ENCODE measurements around the gene ANO5.

The ANO5 gene, protein sequence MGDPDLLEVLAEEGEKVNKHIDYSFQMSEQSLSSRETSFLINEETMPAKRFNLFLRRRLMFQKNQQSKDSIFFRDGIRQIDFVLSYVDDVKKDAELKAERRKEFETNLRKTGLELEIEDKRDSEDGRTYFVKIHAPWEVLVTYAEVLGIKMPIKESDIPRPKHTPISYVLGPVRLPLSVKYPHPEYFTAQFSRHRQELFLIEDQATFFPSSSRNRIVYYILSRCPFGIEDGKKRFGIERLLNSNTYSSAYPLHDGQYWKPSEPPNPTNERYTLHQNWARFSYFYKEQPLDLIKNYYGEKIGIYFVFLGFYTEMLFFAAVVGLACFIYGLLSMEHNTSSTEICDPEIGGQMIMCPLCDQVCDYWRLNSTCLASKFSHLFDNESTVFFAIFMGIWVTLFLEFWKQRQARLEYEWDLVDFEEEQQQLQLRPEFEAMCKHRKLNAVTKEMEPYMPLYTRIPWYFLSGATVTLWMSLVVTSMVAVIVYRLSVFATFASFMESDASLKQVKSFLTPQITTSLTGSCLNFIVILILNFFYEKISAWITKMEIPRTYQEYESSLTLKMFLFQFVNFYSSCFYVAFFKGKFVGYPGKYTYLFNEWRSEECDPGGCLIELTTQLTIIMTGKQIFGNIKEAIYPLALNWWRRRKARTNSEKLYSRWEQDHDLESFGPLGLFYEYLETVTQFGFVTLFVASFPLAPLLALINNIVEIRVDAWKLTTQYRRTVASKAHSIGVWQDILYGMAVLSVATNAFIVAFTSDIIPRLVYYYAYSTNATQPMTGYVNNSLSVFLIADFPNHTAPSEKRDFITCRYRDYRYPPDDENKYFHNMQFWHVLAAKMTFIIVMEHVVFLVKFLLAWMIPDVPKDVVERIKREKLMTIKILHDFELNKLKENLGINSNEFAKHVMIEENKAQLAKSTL

DNA sequence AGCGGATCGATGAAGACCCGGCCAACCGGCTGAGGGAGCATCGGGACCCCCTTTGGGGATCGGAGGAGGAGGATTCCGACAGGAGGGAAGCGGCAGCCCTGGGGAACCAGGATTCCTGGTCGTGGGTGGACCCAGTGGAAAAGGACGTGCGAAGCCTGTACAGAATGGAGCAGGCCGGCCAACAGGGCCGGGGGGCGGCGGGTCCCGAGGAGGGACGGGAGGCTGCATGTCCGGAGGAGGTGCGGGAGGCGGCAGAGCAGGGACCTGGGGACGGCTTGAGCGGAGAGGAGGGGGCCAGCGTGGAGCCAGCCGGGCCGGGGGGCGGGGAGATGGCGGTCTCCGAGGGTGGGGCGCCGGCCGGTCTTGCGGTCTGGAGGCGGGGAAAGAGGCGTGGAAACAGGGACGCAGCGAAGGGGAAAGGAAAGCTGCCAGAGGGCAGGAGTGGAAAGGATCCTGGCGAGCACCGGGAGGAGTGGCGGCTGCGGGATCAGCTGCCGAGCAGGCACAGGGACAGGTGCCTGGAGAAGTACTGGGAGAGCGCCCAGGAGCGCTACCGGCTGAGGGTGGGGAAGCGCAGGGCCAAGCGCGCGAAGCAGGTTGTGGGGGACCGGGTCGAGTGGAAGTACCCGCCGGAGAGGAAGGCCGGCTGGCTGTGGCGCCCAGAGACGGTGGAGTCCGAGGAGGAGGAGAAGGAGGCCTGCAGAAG lies at the start of gene ANO5:
Gene ANO5 (plus strand): TSS at position 444 of the 706 bp plus-strand sequence. CDS start 408 bp downstream, outside the sequence.
- peak; percentile 75 for DNase-seq (ENCODE audit: low spot score)

DNA sequence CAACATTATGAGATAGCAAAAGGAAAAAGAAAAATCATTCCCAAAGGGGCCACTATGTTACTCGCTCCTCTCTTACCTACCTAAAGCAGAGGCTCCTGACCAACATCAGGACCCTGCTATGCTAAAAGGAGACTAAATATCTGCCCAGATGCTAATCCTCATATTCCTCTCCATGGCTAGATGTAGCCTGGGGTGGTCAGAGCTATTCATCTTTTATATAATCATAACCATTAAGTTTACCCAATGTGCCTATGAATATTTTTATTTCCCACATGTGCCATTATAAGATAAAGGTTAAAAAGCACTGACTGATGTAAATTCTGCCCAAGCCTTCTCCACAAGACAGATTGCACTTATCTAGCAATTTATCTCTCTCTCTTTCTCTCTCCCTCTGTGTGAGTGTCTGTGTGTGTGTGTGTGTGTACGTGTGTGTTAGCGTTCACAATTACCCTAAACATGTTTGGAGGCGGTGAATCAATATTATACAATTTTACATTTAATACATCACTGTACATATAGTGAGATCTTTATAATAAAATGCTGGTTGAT lies 41.2 kb upstream of the ANO5 start:
- no peak for DNase-seq (ENCODE audit: low spot score)

DNA sequence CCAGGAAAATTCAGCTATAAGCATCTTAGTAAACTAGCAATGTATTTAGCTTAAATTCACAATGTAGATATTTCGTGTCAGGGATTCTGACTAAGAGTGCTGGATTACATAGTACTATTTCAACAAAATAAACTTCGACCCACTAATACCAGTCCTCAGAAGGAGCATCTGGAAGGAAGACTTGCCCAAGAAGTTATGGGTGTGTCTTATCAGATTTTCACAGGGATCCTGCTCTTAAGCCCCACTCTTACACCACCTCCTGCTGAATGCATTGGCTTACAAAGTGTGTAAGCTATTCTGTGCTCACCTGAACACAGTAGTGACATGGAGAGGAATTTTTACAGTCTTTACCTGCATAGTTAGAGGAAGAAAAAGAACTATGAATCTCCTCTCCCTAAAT lies 35.4 kb upstream of the ANO5 start:
- DNase-seq (ENCODE audit: low spot score), result no peak

DNA sequence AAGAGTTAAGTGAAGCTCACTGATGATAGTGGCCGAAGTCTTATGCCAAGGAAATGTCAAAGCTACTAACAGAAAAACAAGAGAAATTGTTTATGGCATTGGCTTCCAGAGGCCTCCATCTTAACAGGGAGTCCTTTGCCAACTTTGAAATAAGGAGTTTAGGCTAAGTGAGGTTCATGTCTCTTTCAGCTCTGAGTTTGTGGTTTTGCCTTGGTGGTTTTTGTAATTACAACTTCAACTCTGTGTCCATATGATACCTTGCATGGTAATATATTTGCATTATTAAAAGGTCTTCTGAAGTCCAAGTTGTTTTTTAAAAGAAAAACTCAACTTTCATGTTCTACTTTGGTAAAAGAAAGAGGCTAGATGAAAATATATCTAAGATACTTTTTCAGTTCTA lies 31.4 kb upstream of the ANO5 start:
- no peak for DNase-seq (ENCODE audit: low spot score)

DNA sequence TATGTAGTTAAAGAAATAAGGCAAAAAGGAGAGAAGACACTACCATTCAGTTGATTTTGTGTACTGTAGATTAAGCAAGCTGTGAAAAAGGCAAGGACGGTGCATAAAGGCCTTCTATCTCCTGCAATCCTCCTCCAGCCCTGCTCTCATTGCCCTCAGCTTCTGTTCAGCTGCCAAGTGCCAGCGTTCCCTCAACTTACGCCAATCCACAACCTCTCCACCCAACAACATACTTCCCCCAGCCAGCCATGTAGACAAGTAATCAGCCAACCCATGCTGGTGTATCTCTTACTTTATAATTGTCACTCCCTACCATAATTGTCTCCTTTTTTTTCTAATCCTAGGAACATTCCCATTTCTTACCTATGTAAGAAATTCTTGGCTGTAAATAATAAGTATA lies 30.1 kb upstream of the ANO5 start:
- no peak for DNase-seq (ENCODE audit: low spot score)

DNA sequence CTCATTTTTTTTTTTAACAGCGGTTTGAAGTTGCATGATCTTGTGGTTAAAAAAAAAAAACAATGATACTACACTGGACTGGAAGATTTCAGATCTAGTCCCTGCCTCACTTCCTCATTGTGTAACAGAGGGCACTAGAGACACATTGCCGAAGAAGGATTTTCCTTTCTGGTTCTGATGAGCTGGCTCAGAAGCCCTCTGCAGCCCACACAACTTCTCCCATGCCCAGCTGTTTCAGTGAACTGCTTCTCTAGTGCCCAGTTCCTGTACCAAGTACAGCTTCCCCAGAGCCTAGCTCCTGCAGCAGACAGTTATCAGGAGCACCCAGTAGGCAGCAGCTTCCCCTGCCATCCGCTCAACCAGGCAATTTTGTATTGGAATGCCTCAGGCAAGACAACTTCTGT lies 29.5 kb upstream of the ANO5 start:
- no peak for DNase-seq (ENCODE audit: low spot score)

DNA sequence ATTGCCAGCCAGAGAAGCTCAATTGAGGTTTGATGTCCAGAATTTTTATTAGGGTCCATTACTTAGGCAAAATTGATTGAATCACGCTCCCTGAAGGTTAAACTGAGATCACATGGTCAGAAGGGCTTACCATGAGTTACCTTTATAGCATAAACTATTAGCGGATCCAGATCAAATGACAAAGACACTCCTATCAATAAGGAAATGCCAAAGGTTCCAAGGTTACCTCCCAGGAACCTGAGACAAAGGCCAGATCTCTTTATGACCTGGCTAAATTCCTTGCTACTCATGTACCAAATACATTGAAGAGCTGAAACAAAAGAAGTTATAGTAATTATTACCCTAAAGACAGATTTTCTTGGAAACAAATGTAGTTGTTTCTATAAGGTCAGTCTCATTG lies 27.8 kb upstream of the ANO5 start:
- no peak for DNase-seq (ENCODE audit: low spot score)

DNA sequence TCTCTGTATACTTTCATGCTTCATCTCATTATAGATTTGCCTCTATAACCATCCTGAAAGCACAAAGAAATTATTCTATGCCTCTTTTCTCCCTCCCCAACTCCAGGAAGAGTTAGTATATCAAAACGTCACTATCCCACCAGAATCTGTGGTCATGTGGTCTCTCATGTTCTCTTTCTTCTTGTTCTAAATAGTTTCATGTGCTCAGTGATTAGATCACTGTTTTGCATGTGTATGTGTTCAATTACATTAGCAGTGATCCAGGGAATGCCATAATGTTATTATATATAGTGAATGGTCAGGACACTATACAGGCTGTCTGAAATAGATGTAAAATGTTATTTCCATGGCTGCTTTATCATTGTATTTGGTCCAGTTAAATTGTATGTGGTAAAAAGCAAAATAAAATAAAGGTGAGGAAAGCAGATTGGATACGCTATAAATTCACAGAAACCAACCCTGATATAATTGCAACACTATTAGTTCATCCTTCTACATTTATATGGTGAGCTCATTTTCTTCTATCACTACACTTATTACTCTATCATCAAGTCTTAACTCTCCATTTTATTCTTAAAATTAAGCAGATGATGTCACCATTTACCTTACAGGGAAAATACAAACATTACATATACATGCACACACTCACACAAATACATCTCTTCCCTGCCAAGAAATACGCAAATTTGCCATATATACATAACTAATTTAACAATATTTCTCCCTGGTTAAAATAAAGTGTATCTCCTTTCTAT lies 26.9 kb upstream of the ANO5 start:
- no peak for DNase-seq (ENCODE audit: low spot score)

DNA sequence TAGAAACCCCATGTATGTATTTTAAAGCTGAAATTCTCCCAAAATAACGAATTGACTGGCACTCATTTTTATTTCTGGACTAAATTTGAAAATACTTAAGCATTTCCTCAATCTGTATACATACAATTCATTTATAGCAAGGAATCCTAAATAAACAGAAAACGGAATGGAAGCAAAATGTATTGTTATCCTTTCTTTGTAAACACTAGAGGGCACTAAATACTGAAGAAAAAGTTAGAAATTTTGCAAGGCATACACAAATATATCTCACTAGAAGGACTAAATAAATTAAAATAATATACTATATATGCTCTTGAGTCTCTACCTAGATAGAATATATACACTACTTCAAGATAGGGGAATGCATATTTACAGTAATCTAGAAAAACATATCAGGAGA lies 23.1 kb upstream of the ANO5 start:
- no peak for DNase-seq (ENCODE audit: low spot score)

DNA sequence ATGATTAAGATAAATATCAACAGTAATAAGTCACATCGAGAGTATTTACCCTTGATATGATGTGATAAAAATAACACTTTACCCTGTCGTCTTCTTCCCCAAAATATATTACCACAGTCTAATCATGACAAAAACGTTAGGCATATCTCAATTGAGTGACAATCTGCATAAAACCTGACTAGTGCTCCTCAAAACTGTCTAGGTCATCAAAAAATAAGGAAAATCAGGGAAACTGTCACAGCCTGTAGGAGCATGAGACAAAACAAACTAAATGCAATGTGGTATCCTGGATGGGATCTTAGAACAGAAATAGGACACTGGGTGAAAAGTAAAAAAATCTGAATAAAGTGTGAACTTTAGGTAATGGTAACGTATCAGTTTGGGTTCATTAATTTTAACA lies 19.4 kb upstream of the ANO5 start:
- DNase-seq (ENCODE audit: low spot score), result no peak

DNA sequence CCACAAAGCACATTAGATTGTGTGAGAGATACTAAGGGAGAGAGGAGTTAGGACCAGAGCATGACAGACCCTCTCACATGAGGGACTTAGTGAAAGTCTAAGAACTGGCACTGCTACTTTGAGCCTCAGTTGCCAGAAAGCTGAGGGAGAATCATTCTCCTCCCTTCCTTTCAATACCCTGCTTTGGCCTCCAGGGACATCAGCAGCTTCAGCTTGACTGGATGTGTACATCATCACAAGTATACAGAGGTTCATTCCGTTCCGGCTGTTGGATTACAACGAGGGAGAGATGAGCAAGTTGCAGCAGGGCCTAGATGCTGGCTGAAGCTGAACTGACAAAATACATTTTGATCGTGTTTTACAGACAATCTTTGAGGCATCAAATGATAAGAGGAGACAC lies 15.7 kb upstream of the ANO5 start:
- DNase-seq (ENCODE audit: low spot score), result no peak

DNA sequence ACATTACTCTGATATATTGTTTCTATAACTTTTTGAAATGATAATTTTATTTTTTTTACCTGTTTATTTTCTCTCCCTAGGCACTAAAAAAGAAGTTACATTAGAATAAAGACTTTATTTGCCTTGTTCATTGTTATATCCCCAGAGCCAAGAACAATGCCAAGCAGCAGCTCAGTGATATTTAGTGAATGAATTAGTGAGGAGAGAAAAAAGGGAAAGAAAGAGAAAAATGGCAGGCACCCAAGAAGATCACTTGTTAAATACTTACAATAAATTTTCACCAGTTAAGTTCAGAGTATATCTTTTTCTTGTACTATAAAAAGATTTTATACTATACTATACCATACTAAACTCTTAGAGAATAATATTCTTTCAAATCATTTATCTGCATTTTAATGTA lies 13.3 kb upstream of the ANO5 start:
- no peak for DNase-seq (ENCODE audit: low spot score)

DNA sequence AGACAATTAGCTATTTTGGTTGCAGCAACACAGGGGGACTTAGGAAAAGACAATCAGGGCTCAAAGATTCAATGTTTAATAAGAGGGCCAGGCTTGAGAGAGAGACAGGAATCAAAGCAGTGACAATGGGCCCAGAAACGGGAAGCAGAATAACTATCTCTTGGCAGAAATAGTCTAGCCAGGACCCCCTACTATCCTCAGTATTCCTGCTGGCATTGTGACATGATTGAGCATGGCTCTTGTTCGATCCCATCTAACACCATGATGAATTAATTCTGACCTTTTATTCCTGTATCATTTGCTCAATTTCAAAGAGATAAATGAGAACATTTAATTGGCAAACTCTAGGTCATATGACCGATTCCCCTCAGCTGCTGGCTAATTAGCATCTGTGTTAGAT lies 12.8 kb upstream of the ANO5 start:
- no peak for DNase-seq (ENCODE audit: low spot score)

DNA sequence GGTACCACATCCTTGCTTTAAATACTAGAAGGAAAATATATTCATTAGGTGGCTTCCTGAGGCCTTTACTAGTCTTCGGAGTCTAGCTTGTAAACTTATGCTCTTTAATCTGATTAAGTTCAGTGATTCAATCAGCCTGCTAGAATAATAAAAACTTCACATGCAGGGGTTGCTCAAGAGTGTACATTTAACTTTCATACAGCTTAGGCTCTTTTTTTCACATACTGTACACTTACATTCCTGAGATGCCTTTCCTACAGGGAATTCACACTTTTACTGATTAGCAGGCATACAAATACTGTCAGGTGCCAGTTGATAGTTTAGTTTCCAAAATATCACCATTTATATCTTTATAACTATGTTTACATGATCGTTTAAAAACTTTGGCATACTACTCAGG lies 3.2 kb upstream of the ANO5 start:
- no peak for DNase-seq (ENCODE audit: low spot score)

DNA sequence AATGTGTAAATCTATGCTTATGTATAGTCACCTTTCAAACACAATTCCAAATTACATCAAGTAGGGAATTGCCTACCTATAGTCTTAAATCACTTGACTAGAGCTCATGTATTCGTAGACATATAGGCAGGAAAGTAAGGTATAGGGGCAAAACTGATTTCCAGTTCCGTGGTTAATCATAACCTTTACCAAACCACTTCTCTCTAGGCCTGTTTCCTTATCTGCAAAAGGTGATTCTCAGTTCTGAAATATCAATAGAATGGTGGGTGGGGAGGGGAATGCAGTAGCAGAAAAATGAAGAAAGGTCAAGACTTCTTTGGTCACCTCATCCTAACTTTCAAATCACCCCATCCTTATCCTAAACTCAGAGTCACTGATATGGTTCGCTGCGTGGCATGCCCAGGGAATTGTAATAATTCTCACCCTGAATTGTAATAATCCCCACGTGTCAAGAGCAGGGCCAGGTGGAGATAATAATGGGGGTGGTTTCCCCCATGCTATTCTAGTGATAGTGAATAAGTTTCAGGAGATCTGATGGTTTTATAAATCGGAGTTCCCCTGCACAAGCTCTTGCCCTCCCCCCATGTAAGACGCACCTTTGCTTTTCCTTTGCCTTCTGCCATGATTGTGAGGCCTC lies 1.9 kb upstream of the ANO5 start:
- no peak for DNase-seq (ENCODE audit: low spot score)

DNA sequence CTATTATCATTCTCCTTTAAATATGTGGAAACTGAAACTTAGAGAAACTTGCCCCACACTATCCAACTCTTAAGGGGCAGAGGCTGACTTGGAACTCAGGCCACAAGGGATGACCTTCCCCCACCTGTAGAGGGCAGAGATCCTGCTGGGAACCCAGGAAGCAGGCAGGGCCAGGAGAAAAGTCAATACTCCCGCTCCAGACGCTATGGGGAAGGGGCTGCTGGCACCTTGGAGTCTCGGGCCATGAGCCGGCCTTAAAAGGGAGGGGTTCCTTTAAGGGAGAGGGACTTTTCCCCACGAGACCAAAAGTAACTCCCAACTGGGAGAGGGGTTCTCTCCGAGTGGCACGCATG lies 620 bp upstream of the ANO5 start:
- DNase-seq (ENCODE audit: low spot score), result no peak

DNA sequence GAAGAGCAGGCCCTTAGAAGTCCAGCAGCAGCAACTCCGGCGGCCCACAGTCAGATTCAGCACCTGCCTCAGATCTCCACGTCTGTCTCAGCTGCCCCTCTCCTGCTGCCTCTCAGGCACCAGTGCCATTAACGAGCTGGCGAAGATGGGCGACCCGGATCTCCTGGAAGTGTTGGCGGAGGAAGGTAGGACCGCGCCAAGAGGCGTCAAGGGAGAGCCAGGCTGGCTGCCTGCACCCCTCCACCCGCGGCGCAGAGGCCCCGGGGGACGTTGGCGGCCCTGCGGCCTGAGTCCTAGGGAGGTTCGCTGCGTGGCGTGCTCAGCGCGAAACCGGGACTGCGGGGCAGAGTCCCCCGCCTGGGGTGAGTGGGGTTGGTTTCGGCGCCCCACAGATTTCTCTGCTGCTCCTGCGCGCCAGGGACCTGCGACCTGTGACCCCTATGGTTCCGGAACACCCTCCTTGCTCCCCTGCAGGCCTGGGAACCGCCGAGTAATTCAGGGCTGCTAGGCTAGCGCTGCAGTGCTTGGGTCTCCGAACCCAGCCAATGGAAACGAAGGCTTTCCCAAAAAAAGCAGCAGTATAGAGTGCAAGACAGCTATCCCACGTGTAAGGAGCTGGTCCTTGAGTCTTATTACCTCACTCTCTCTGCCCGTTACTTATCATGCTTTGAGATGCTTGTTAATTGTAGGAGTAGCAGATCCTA lies 615 bp downstream of the ANO5 start:
- DNase-seq (ENCODE audit: low spot score), result no peak

DNA sequence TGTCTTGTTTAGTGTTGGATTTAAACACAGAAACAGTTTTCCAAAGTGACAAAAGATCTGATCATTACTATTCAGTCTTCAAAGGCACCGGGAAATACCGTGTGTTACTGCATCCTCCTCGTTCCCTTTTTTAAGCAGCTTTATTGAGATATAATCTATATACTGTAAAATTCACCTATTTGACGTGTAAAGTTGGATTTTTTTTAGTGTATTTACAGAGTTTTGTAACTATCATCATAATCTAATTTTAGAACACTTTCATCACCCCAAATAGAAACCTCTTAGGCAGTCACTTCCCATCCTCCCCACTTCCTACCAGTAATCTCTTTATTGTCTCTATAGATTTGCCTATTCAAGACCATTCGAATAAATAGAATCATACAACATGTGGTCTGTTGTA lies 1.4 kb downstream of the ANO5 start:
- DNase-seq (ENCODE audit: low spot score), result no peak

DNA sequence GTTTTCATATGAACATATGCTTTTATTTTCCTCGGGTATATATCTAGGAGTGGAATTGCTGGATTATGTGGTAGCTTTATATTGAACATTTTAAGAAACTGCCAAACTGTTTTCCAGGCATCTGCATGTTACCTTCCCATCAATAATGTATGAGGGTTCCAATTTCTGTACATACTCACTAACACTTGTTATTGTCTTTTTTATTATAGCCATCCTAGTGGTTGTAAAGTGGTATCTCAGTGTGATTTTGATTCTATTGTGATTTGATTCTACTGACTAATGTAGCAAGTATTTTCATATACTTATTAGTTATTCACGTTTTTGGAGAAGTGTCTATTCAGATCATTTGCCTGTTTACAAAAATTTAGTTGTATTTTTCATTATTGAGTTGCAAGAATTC lies 2.0 kb downstream of the ANO5 start:
- no peak for DNase-seq (ENCODE audit: low spot score)

DNA sequence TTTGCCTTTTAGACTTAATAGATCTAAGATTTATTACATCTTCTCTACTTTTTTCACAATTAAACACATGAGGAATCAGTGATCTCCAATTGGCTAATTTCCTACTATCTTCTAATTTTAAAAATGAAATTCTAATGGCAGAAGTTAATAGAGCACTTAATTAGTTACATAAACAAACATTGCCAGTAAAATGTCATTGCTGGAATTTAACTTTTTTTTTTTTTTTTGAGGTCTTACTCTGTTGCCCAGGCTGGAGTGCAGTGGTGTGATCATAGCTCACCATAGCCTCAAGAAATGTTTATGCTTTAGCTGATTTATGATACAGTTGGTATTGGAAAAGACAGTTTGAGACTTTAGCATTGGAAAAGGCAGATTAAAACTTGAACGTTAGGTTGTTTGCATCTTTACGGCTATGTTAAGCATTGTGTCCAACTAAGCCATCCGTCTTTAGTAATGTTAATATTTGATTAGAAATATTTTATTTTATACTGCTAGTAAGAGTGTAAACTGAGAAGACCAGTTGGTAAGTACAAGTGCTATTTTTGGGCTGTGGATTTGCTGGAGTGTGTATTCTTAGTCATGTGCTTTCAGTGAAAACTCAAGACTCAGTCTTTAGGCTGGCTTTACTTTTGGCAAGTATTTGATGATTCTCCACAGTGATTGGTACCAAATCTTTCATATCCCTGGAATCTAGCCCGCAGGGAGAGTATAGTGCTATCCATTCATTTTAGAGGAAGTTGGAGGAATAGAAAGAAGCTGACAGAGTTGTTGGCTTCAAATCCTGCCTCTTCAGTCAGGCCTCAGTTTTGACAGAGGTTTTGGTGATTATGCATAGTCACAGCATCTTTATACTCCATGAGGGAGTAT lies 4.5 kb downstream of the ANO5 start:
- DNase-seq (ENCODE audit: low spot score), result no peak

Data from left forelimb (tissue), 1 donor.